Keratinocyte (primary cell): Measurements from ENCODE around the gene TMEM25. TPM values are rescaled to one million over a fixed set of nuclear protein-coding genes. Genes with fewer than 3 reads are reported as not detected.
"Not testable (repeated sequence)": the region's sequence is repeated elsewhere in the genome, so short reads cannot be mapped to it uniquely, and the experiment has no call there.

ENCODE experiments used
- DNase-seq: peaks from one replicate; pipeline ENCODE4 v3.0.0-alpha.2; 2011; ENCODE audit warnings: low read depth, missing footprints, low spot score
- FAIRE-seq: peaks from 2 replicates; lab custom pipeline; 2011; peaks lifted over from hg19 to GRCh38; lab: Jason Lieb, UNC
- H2AFZ ChIP-seq: 2 replicates; pipeline ENCODE4 v1.6.0; 2012; ENCODE audit warnings: low read length, control low read depth, inconsistent platforms; ENCODE audit not compliant: control insufficient read depth
- H3K27ac ChIP-seq: 2 replicates; pipeline ENCODE4 v1.5.1; 2011; ENCODE audit warnings: low read length; ENCODE audit not compliant: control insufficient read depth, insufficient read depth
- H3K27me3 ChIP-seq: 3 replicates; pipeline ENCODE4 v1.6.0; 2011; ENCODE audit warnings: low read length; ENCODE audit not compliant: control insufficient read depth, insufficient read depth; ENCODE audit errors: extremely low read depth
- H3K36me3 ChIP-seq, 2 experiments: 2 replicates in 1 of 2; 3 replicates in 1 of 2; pipeline ENCODE4 v1.5.1; 2011; ENCODE audit warnings: low read length in 2 of 2, mild to moderate bottlenecking in 1 of 2; ENCODE audit not compliant: control insufficient read depth in 2 of 2, insufficient read depth in 2 of 2; ENCODE audit errors: extremely low read depth in 1 of 2
- H3K4me1 ChIP-seq: 3 replicates; pipeline ENCODE4 v1.5.1; 2011; ENCODE audit warnings: low read length; ENCODE audit not compliant: control insufficient read depth, insufficient read depth; ENCODE audit errors: extremely low read depth
- H3K4me2 ChIP-seq: 3 replicates; pipeline ENCODE4 v1.6.0; 2011; ENCODE audit warnings: low read depth, low read length; ENCODE audit not compliant: control insufficient read depth, insufficient read depth; ENCODE audit errors: extremely low read depth
- H3K4me3 ChIP-seq, 3 experiments: fragments of 200-600 bp in 1 of 3; sonication (generic) in 1 of 3; 2 replicates in 2 of 3; 3 replicates in 1 of 3; pipeline ENCODE4 v1.5.1; 2011 to 2016; ENCODE audit warnings: low read length in 3 of 3, mild to moderate bottlenecking in 3 of 3, control low read depth in 2 of 3, inconsistent platforms in 1 of 3, low read depth in 1 of 3, mixed read lengths in 1 of 3, mixed run types in 1 of 3, moderate library complexity in 1 of 3; ENCODE audit not compliant: control insufficient read depth in 2 of 3, insufficient read depth in 2 of 3; ENCODE audit errors: extremely low read depth in 1 of 3
- H3K79me2 ChIP-seq: 2 replicates; pipeline ENCODE4 v1.6.0; 2012; ENCODE audit warnings: low read length; ENCODE audit not compliant: control insufficient read depth, insufficient read depth
- H3K9ac ChIP-seq: 3 replicates; pipeline ENCODE4 v1.6.0; 2011; ENCODE audit warnings: low read length; ENCODE audit not compliant: control insufficient read depth, insufficient read depth; ENCODE audit errors: extremely low read depth
- H3K9me1 ChIP-seq: 3 replicates; pipeline ENCODE4 v1.6.0; 2011; ENCODE audit warnings: low read length; ENCODE audit not compliant: control insufficient read depth, insufficient read depth; ENCODE audit errors: extremely low read depth
- H3K9me3 ChIP-seq: 2 replicates; pipeline ENCODE4 v1.5.1; 2012; ENCODE audit warnings: low read depth, low read length; ENCODE audit not compliant: control insufficient read depth
- H4K20me1 ChIP-seq: 3 replicates; pipeline ENCODE4 v1.6.0; 2011; ENCODE audit warnings: low read length; ENCODE audit not compliant: control insufficient read depth, insufficient read depth; ENCODE audit errors: extremely low read depth
- CTCF ChIP-seq, 3 experiments: IDR thresholded peaks in 1 of 3; conservative IDR thresholded peaks in 1 of 3; optimal IDR thresholded peaks in 1 of 3; 2 replicates in 2 of 3; 3 replicates in 1 of 3; pipeline versions ENCODE3 to v1.5.1; 2011; ENCODE audit warnings: low read length in 3 of 3, mild to moderate bottlenecking in 3 of 3, moderate library complexity in 2 of 3, control low read depth in 1 of 3, inconsistent platforms in 1 of 3; ENCODE audit not compliant: insufficient read depth in 2 of 3; ENCODE audit errors: extremely low read depth in 1 of 3
- EZH2 ChIP-seq: IDR thresholded peaks from one replicate; pipeline ENCODE4 v1.6.1; 2012; ENCODE audit warnings: inconsistent platforms, mild to moderate bottlenecking, low read length, moderate library complexity
- dilution Hi-C: fragments of 300-500 bp; cut with MboI; formaldehyde crosslinking; loops from one replicate; pipeline ENCODE4 v1.7.0; 2020; ENCODE audit warnings: low sequenced_read_pairs; ENCODE audit not compliant: extremely low pct_ligation_motif_present
- polyA minus RNA-seq, 3 experiments: library from RNA; depleted of rRNA, polyadenylated mRNA; stranded (reverse); fragments of >200 nt; gene quantifications; 1 replicate in 1 of 3; 2 replicates in 1 of 3; 3 replicates in 1 of 3; pipeline ENCODE4 v1.2.3, GENCODE V29; 2011
- polyA plus RNA-seq, 5 experiments: library from polyadenylated mRNA; depleted of rRNA in 3 of 5; stranded (reverse) in 3 of 5; stranded (forward) in 1 of 5; unstranded in 1 of 5; fragments of >200 nt; gene quantifications; 1 replicate in 1 of 5; 2 replicates in 3 of 5; 3 replicates in 1 of 5; pipeline versions ENCODE4 v1.2.1 to v1.2.3, GENCODE V29; 2011 to 2012; ENCODE audit warnings: missing spikeins in 2 of 5, low read depth in 1 of 5, low replicate concordance in 1 of 5

Gene TMEM25
- 12.9 to 21.1 TPM (median 17.4 TPM) in 3 replicates for polyA plus RNA-seq
- 4.2 TPM for polyA plus RNA-seq (2011; ENCODE audit: low read depth)
- 15.2 and 25.4 TPM in 2 replicates for polyA plus RNA-seq (2011; cell fraction: cytosol; rRNA removed)
- polyA plus RNA-seq (2011; cell fraction: nucleus; rRNA removed): 30.0 and 40.9 TPM in 2 replicates
- 5.6 and 16.2 TPM in 2 replicates for polyA plus RNA-seq (2012; ENCODE audit: low replicate concordance)
- polyA minus RNA-seq: 22.4 to 65.0 TPM (median 24.4 TPM) in 3 replicates
- polyA minus RNA-seq (2011; cell fraction: cytosol; rRNA and poly(A)+ RNA removed): 27.6 TPM
- 19.2 and 26.1 TPM in 2 replicates for polyA minus RNA-seq (2011; cell fraction: nucleus; rRNA and poly(A)+ RNA removed)

- H3K36me3 ChIP-seq: peaks cover 3 to 8% of the 10 kb centered on the region in 2 experiments
- H2AFZ ChIP-seq: peak within 1 kb of the TSS; percentile 91
- no peaks in the 10 kb centered on the region for H3K27me3 ChIP-seq
- no peaks in the 10 kb centered on the region for H4K20me1 ChIP-seq
- FAIRE-seq (peak; percentile 29), DNase-seq (no peak)
- dilution Hi-C loops: no loop called here
- peak within 1 kb of the TSS; percentile 65 for H3K9ac ChIP-seq
- TF ChIP-seq EZH2 (no peak), CTCF (optimal IDR thresholded peaks at IDR 0.05 in 1 of 3, IDR thresholded peaks at IDR 0.05 in 1 of 3, conservative IDR thresholded peaks at IDR 0.05 in 1 of 3; ENCODE audit: extremely low read depth in 1 of 3, insufficient read depth in 2 of 3, low read length in 3 of 3) (no peak)
- no peak within 1 kb of the TSS for H3K27ac ChIP-seq
- H3K9me3 ChIP-seq: no peaks in the 10 kb centered on the region
- peak within 1 kb of the TSS; percentile 64 to 74 (median 68) for H3K4me3 ChIP-seq
- H3K79me2 ChIP-seq: no peaks in the 10 kb centered on the region
- H3K4me2 ChIP-seq: peak within 1 kb of the TSS; percentile 61
- peaks cover 2% of the 10 kb centered on the region for H3K4me1 ChIP-seq
- H3K9me1 ChIP-seq: no peaks in the 10 kb centered on the region
Observed at GRCh38 chr11:118530683-118531596, at the start of gene TMEM25. Gene TMEM25, plus strand, starts transcription at chr11:118531192. Its CDS starts 610 bp downstream, at chr11:118531802.

- H3K79me2 ChIP-seq, FAIRE-seq, H3K4me3 ChIP-seq, H3K27ac ChIP-seq, H3K9me3 ChIP-seq, dilution Hi-C loops, H4K20me1 ChIP-seq, H3K9ac ChIP-seq, H3K27me3 ChIP-seq, H3K9me1 ChIP-seq, H3K4me2 ChIP-seq, DNase-seq, H3K4me1 ChIP-seq, H2AFZ ChIP-seq: not testable (repeated sequence)
- peaks cover 24 to 25% of the 10 kb centered on the region in 2 experiments for H3K36me3 ChIP-seq
Observed at GRCh38 chr11:118481238-118481637, 49.8 kb upstream of the TMEM25 start.
